GM21528 (cell line): ENCODE data around the gene ZNF576.
"Not testable (repeated sequence)": the region's sequence is repeated elsewhere in the genome, so short reads cannot be mapped to it uniquely, and the experiment has no call there.

Source experiments
- ATAC-seq: cut with Tn5 transposase; IDR thresholded peaks from one replicate; pipeline ENCODE4 v1.9.1; 2021; ENCODE audit warnings: mild to moderate bottlenecking, moderate library complexity; ENCODE audit not compliant: unreplicated experiment, low FRiP score

Gene ZNF576

GRCh38 chr19:43574424-43575155 is 21.8 kb upstream of the ZNF576 start:
- ATAC-seq, result peak; percentile 8

GRCh38 chr19:43575156-43575950 is 21.0 kb upstream of the ZNF576 start, which contains the start of the genes PINLYP and XRCC1:
Gene PINLYP, plus strand, starts transcription at chr19:43575801. Its CDS starts 1,391 bp downstream, at chr19:43577192.
Gene XRCC1, minus strand, starts transcription at chr19:43575527. Its CDS starts 69 bp downstream, at chr19:43575458.
- ATAC-seq, result peak; percentile 92

- no peak for ATAC-seq
These were observed 20.2 kb upstream of the ZNF576 start for GRCh38 chr19:43575955-43576878.

GRCh38 chr19:43578787-43579186 is 17.6 kb upstream of the ZNF576 start:
- no peak for ATAC-seq

GRCh38 chr19:43581467-43581866 is 14.9 kb upstream of the ZNF576 start:
- ATAC-seq, result no peak

- ATAC-seq, result no peak
These were observed 13.9 kb upstream of the ZNF576 start for GRCh38 chr19:43582495-43582894.

DNA sequence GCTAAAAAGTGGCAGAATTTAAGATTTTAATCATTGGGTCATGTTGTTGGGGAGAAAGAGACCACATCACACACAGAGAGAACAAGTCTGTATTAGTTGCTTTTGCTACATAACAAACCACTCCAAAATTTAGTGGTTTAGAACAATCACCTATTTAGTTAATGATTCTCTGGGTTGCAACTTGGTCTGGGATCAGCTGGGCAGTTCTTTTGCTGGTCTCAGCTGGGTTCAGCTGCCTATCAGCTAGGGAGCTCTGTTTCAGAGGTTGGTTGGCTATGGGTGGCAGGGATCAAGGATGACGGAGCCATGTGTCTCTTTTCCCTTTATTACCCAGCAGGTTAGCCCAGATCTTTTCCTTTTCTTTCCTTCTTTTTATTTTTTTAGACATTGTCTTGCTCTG is 11.9 kb upstream of the ZNF576 start:
- no peak for ATAC-seq

DNA sequence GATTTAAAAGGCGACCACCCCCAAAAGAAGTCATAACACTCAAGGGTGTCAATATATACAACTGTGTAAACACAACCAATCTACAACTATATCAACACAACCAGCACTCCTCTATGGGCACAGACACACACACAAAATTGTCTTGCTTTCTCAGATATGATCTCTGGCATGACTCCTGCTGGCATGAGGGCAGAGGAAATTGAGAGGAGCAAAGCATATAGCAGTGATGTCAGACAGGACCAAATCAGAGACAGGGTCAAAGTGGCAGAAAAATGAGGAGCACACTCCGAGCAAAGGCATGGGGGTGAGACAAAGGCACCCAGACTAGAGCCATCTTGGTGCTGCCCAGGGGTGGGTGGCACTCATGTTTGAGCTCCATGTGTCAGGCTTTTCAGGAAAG is 10.0 kb upstream of the ZNF576 start:
- no peak for ATAC-seq

DNA sequence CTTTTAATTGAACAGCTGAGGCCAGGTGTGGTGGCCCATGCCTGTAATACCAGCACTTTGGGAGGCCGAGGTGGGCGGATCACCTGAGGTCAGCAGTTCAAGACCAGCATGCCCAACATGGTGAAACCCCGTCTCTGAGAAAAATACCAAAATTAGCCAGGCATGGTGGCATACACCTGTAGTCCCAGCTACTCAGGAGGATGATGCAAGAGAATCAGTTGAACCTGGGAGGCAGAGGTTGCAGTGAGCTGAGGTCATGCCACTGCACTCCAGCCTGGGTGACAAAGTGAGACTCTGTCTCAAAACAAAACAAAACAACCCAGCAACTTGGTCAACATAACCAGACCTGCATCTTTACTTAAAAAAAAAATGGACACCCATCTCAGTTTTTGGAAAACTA is 9.4 kb upstream of the ZNF576 start:
- ATAC-seq, result not testable (repeated sequence)

DNA sequence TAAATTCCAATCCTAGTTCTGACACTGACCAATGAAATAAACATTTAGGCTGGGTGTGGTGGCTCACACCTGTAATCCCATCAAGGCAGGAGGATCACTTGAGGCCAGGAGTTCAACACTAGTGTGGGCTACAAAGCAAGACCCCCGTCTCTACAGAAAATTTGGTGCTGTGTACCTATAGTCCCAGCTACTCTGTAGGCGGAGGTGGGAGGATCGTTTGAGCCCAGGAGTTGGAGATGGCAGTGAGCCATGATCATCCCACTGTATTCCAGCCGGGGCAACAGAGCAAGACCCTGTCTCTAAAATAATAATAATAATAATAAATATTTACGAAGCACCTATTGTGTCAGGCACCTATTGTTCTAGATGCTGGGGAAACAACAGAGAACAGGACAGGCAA is 7.1 kb upstream of the ZNF576 start:
- no peak for ATAC-seq

DNA sequence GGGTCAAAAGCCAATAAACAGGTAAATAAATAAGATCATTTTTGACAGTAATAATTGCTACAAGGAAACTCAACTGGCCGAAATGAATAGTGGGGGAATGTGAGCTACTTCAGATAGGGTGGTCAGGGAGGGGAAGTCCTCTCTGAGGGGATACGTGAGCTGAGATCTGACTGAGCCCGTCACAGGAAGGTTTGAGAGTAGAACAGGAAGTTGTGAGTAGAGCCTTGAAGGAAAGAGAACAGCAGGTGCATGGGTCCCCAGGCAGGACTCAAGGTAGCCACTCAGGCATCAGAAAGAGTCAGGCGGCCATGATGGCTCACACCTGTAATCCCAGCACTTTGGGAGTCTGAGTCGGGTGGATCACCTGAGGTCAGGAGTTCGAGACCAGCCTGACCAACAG is 6.7 kb upstream of the ZNF576 start:
- ATAC-seq, result no peak

DNA sequence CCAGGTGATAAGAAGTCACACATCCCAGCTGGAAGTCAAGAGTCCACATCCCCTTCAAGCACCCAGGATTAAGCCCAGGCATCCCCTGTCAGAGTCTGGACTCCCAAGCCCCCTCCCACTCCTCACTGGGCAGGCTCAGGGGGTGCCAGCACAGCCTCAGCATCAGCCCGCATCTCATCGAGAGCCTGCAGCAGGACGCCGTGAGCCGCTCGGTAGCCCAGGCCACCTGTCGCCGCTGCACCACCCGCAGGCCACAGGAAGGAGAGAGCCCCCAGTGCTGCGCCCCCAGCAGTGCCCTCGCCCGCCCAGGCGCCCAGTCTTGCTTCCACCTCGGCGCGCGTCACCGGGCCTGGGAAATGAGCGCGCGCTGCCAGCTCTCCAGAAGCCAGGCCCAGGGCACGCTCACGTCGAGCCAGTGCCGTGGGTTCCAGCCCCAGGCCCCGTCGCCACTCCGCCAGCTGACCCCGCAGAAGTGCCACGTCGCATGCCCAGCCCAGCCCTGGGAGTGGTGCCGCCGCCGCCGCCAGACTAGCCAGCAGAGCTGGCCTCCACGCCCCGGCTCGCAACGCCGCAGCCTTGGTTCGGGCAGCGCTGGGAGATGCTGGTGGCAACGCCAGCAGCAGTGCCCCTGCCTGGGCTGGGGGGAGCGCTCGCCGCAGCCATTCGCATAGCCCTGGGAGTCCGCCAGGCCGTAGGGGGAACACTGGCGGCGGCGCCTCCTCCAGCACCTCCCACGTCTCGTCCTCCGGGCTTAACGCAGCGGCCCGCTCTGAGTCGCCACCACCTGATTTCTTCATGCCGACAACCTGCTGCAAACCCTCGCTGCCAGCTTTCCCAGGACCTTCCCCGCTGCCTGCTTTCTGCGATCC is 4.3 kb upstream of the ZNF576 start:
- ATAC-seq, result no peak

GRCh38 chr19:43592800-43593350 is 3.5 kb upstream of the ZNF576 start:
- no peak for ATAC-seq

GRCh38 chr19:43594081-43594697 is 2.2 kb upstream of the ZNF576 start:
- no peak for ATAC-seq

- ATAC-seq, result no peak
These were observed 1.4 kb upstream of the ZNF576 start for GRCh38 chr19:43594710-43595604.

DNA sequence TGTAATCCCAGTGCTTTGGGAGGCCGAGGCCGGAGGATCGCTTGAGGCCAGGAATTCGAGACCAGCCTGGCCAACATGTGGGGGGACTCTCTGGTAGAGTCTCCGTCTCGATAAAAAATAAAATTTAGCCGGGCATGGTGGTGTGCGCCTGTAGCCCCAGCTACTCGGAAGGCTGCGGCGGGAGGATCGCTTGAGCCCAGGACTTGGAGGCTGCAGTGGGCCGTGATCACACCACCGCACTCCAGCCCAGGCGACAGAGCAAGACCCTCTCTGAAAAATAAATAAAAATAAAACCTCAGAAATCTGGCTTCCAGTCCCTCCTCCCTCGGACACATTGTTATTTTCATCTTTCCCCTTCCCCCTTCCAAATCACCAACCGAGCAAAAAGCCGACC is 793 bp upstream of the ZNF576 start:
- peak; percentile 3 for ATAC-seq

- ATAC-seq, result peak; percentile 5
These were observed 557 bp downstream of the ZNF576 start for GRCh38 chr19:43596842-43597461.

DNA sequence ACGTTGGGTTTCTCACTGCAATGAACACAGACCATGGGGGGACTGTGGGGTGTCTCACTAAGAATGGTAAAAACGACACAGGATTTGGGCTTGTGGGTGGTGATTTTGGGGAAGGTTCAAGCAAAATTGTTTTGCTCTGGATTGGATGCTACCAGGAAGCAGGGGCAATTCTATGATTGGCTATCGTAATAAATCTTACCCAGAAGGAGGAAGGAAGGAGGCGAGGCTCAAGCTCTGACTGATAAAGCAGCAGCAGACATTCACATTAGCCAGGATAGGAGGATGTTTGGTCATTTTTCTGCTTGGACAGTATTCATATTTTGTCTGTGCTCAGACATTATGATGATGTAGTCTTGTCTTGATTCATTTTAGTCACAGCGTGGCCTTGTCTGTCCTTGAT is 1.5 kb downstream of the ZNF576 start:
- ATAC-seq, result no peak
